Measurements from ENCODE around the gene ARAP3.
"Not testable (repeated sequence)": the region's sequence is repeated elsewhere in the genome, so short reads cannot be mapped to it uniquely, and the experiment has no call there.

The ARAP3 gene, protein sequence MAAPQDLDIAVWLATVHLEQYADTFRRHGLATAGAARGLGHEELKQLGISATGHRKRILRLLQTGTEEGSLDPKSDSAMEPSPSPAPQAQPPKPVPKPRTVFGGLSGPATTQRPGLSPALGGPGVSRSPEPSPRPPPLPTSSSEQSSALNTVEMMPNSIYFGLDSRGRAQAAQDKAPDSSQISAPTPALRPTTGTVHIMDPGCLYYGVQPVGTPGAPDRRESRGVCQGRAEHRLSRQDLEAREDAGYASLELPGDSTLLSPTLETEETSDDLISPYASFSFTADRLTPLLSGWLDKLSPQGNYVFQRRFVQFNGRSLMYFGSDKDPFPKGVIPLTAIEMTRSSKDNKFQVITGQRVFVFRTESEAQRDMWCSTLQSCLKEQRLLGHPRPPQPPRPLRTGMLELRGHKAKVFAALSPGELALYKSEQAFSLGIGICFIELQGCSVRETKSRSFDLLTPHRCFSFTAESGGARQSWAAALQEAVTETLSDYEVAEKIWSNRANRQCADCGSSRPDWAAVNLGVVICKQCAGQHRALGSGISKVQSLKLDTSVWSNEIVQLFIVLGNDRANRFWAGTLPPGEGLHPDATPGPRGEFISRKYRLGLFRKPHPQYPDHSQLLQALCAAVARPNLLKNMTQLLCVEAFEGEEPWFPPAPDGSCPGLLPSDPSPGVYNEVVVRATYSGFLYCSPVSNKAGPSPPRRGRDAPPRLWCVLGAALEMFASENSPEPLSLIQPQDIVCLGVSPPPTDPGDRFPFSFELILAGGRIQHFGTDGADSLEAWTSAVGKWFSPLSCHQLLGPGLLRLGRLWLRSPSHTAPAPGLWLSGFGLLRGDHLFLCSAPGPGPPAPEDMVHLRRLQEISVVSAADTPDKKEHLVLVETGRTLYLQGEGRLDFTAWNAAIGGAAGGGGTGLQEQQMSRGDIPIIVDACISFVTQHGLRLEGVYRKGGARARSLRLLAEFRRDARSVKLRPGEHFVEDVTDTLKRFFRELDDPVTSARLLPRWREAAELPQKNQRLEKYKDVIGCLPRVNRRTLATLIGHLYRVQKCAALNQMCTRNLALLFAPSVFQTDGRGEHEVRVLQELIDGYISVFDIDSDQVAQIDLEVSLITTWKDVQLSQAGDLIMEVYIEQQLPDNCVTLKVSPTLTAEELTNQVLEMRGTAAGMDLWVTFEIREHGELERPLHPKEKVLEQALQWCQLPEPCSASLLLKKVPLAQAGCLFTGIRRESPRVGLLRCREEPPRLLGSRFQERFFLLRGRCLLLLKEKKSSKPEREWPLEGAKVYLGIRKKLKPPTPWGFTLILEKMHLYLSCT (N-terminal part only)

DNA sequence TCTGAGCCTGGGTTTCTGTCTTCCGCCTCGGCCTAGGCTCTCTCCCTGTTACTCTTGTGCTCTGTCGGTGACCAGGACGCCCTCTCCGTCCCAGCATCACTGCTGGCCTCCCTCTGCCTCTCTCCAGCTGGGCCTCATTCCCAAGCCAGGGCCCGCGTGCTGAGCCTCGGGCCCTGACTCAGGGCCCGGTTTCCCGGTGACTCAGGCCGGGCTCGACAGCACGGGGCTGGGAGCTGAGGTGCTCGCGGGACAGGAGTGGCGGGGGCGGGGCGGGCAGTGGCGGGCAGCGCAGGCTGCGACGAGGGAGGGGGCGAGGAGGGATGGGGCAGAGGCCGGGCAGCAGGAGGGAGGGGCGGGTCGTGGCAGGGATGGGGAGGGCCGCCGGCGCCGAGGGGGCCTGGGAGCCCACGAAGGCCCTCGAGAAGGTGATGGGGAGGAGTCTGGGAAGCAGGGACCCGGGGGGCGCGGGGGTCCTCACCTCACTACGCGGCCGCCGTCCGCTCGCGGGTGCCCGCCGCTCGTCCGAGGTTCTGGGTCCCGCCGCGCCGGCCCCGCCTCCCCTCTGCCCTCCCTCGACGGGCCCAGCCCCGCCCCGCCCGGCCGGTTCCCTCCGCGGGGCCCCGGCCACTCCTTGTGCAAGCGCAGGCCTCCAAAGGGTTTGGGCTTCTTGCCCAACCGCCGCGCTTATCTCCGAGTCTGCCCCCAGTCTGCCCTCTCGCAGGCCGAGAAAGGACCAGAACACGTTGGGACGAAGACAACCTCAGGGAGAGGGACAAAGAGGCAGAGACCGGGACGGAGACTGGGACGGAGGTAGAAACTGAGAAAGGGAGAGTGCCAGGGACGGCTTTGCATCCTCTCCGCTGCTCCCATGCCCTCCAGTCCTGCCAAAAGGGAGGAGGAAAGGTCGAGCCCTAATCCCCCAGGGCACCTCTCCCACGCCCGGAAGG lies at the start of gene ARAP3:
TSS of gene ARAP3 (minus strand) at position 536 of the 947 bp plus-strand sequence. CDS start 1,744 bp downstream, outside the sequence.
- H3K4me3 ChIP-seq (ENCODE audit: low read depth, low read length): peak within 1 kb of the TSS; percentile 32
- TF ChIP-seq, protein P1, sequence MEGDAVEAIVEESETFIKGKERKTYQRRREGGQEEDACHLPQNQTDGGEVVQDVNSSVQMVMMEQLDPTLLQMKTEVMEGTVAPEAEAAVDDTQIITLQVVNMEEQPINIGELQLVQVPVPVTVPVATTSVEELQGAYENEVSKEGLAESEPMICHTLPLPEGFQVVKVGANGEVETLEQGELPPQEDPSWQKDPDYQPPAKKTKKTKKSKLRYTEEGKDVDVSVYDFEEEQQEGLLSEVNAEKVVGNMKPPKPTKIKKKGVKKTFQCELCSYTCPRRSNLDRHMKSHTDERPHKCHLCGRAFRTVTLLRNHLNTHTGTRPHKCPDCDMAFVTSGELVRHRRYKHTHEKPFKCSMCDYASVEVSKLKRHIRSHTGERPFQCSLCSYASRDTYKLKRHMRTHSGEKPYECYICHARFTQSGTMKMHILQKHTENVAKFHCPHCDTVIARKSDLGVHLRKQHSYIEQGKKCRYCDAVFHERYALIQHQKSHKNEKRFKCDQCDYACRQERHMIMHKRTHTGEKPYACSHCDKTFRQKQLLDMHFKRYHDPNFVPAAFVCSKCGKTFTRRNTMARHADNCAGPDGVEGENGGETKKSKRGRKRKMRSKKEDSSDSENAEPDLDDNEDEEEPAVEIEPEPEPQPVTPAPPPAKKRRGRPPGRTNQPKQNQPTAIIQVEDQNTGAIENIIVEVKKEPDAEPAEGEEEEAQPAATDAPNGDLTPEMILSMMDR (IDR thresholded peaks at IDR 0.05; ENCODE audit: low read depth, low read length, missing control alignments): no peak
- DNase-seq (ENCODE audit: low read depth): no peak
- in situ Hi-C loops (cut with HindIII; ENCODE audit: low sequenced_read_pairs): loop anchor here (5.0 kb wide), 1 partner anchor 50 kb away; no protein-coding TSS in a partner anchor

DNA sequence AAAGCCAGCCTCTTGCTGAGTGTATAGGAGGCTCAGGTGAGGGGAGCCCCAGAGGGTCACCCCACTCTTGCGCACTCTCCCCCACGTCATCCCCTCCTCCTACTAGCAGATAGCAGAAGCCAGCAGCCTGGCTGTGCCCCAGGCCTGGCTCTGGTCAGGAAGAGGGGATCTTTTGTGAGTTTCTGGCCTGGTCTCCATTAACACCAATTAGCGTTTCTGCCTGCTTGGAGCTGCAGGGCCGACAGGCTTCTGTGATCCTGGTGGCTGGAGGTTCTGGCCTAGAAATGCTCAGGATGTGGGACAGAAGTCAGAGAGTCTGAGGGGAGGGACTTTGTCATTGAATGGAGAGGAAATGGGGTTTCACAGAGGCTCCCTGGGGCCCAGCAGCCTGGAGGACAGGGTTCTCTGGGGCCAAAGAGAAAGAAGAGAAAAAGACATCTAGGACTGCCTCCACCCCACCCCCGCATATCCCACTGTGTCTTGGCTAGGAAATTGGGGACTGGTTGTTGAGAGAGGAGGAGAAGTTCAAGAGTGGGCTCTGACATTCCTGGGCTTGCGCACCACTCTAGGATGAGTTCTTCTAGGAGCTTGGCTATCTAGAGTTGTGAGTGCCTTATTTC lies 47.5 kb upstream of the ARAP3 start:
- TF ChIP-seq, protein P1 (IDR thresholded peaks at IDR 0.05; ENCODE audit: low read depth, low read length, missing control alignments): no peak
- DNase-seq (ENCODE audit: low read depth): no peak
- in situ Hi-C loops (cut with HindIII; ENCODE audit: low sequenced_read_pairs): loop anchor here (5.0 kb wide), 1 partner anchor 47 kb away; the partner anchor contains the start of gene ARAP3
- H3K4me3 ChIP-seq (ENCODE audit: low read depth, low read length): no peak overlapping the region

DNA sequence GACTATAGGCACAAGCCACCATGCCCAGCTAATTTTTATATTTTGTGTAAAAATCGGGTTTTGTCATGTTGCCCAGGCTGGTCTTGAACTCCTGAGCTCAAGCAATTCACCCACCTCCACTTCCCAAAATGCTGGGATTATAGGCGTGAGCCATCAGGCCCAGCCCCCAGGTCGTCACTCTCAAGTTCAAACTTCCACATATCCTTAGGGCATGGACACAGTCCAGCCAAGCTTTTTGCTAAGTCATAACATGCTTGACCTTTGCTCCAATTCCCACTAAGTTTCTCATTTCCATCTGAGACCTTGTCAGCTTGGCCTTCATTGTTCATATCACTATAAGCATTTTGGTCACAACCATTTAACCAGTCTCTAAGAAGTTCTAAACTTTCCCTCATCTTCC lies 43.9 kb upstream of the ARAP3 start:
- in situ Hi-C loops (cut with HindIII; ENCODE audit: low sequenced_read_pairs): no loop called here
- TF ChIP-seq, protein P1 (IDR thresholded peaks at IDR 0.05; ENCODE audit: low read depth, low read length, missing control alignments): no peak
- H3K4me3 ChIP-seq (ENCODE audit: low read depth, low read length): no peak overlapping the region
- DNase-seq (ENCODE audit: low read depth): no peak

DNA sequence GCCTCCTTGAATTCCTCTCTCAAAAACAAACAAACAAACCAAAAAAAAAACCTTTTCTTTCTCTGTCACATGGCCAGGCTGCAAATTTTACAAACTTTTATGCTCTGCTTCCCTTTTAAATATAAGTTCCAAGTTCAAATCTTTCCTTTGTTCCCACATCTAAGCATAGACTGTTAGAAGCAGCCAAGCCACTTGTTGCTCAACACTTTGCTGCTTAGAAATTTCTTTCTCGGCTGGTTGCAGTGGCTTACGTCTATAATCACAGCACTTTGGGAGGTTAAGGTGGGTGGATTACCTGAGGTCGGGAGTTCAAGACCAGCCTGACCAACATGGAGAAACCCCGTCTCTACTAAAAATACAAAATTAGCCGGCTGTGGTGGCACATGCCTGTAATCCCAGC lies 43.1 kb upstream of the ARAP3 start:
- in situ Hi-C loops (cut with HindIII; ENCODE audit: low sequenced_read_pairs); H3K4me3 ChIP-seq (ENCODE audit: low read depth, low read length); DNase-seq (ENCODE audit: low read depth): not testable (repeated sequence)

DNA sequence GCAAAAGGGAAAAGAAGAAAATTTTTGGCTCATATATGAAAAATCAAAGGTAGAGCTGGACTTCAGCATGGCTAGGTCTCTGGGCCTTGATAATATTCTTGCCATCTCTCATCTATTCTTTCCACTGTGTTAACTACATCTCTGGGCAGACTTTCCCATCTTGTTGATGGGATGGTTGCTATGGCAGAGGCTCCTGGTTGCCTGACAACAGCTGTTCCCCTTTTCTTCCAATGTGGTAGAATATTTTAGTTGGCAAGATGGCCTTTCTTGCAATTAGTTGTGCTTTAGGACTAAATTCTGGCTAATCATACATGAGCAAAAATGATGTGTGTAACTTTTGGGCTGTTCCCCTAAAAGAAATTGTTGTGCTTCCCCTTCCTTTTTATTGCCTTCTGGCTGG lies 40.2 kb upstream of the ARAP3 start:
- in situ Hi-C loops (cut with HindIII; ENCODE audit: low sequenced_read_pairs): no loop called here

More for the DNA sequence above, 40.2 kb upstream of the ARAP3 start:
- H3K4me3 ChIP-seq (ENCODE audit: low read depth, low read length): no peak overlapping the region
- no peak for DNase-seq (ENCODE audit: low read depth)
- TF ChIP-seq, protein P1 (IDR thresholded peaks at IDR 0.05; ENCODE audit: low read depth, low read length, missing control alignments): no peak

Data from astrocyte of the cerebellum (primary cell).